CD4-positive, alpha-beta T cell (primary cell): Measurements from ENCODE around the gene ESR2. TPM values are rescaled to one million over a fixed set of nuclear protein-coding genes. Genes with fewer than 3 reads are reported as not detected.

Experiments
- ATAC-seq: fragments of 200-7000 bp; cut with Tn5 transposase; one replicate; pipeline ENCODE4 v1.10.0; 2022; ENCODE audit warnings: mild to moderate bottlenecking; ENCODE audit not compliant: poor library complexity
- CTCF ChIA-PET: fragments of 350-600 bp; sonication (Branson Sonifier 250); formaldehyde crosslinking; loops from one replicate; lab custom pipeline; 2021; ENCODE audit warnings: antibody characterized with exemption, inconsistent platforms; lab: Charles Lee
- POLR2A ChIA-PET: fragments of 350-600 bp; sonication (Branson Sonifier 250); formaldehyde crosslinking; loops from one replicate; lab custom pipeline; 2021; ENCODE audit warnings: antibody characterized with exemption, inconsistent platforms; lab: Charles Lee
- DNase-seq, 14 experiments: peaks; one replicate each; pipeline ENCODE4 v3.0.0-alpha.2; 2013 to 2020; ENCODE audit warnings: mixed read lengths in 2 of 14
- H3K27ac ChIP-seq, 2 donors: one replicate each; pipeline versions ENCODE4 v1.5.1 to v1.7.0; 2013; ENCODE audit warnings: low read length in 2 of 2, low read depth in 1 of 2, mild to moderate bottlenecking in 1 of 2
- H3K27me3 ChIP-seq, 2 experiments: 1 replicate in 1 of 2; 2 replicates in 1 of 2; pipeline versions ENCODE4 v1.6.1 to v1.7.0; 2013; ENCODE audit warnings: low read length in 2 of 2, control low read depth in 1 of 2, mild to moderate bottlenecking in 1 of 2, moderate library complexity in 1 of 2; ENCODE audit not compliant: insufficient read depth in 2 of 2, control insufficient read depth in 1 of 2
- H3K36me3 ChIP-seq: one replicate; pipeline ENCODE4 v1.6.1; 2013; ENCODE audit warnings: low read length, control low read depth; ENCODE audit not compliant: insufficient read depth
- H3K4me1 ChIP-seq: one replicate; pipeline ENCODE4 v1.6.1; 2013; ENCODE audit warnings: low read length, control low read depth; ENCODE audit not compliant: insufficient read depth
- H3K4me3 ChIP-seq: one replicate; pipeline ENCODE4 v1.5.1; 2013; ENCODE audit warnings: mild to moderate bottlenecking, low read length, moderate library complexity
- H3K9me3 ChIP-seq, 2 experiments: 1 replicate in 1 of 2; 2 replicates in 1 of 2; pipeline versions ENCODE4 v1.6.1 to v1.7.0; 2013; ENCODE audit warnings: low read length in 2 of 2, mild to moderate bottlenecking in 2 of 2, control low read depth in 1 of 2, moderate library complexity in 1 of 2; ENCODE audit not compliant: control insufficient read depth in 1 of 2, insufficient read depth in 1 of 2
- H3K27ac Mint-ChIP-seq: one replicate; pipeline ENCODE4 v1.8.0; 2020; ENCODE audit warnings: mixed read lengths
- H3K27me3 Mint-ChIP-seq: one replicate; pipeline ENCODE4 v1.8.0; 2021; ENCODE audit warnings: mixed read lengths
- H3K36me3 Mint-ChIP-seq: one replicate; pipeline ENCODE4 v1.8.0; 2021; ENCODE audit warnings: low read depth, mixed read lengths
- H3K4me1 Mint-ChIP-seq: one replicate; pipeline ENCODE4 v1.8.0; 2021; ENCODE audit warnings: low read depth, mixed read lengths
- H3K4me3 Mint-ChIP-seq: one replicate; pipeline ENCODE4 v1.8.0; 2020; ENCODE audit warnings: mild to moderate bottlenecking, mixed read lengths
- H3K9me3 Mint-ChIP-seq: one replicate; pipeline ENCODE4 v1.8.0; 2020; ENCODE audit warnings: mixed read lengths
- CTCF ChIP-seq: fragments of 200-600 bp; IDR thresholded peaks from one replicate; pipeline ENCODE4 v1.8.0; 2022; ENCODE audit warnings: antibody characterized with exemption, mild to moderate bottlenecking
- intact Hi-C, 2 experiments: fragments of 100-400 bp; cut with DNase I in 1 of 2; cut with micrococcal nuclease in 1 of 2; formaldehyde crosslinking; loops; one replicate each; pipeline versions ENCODE4 v1.15.1 to v1.9.0; 2023 to 2025; cut with DNase I, micrococcal nuclease
- total RNA-seq, 174 experiments: library from RNA in 2 of 174; stranded (reverse) in 2 of 174; gene quantifications; one replicate each; pipeline ENCODE4 v1.2.3 and lab custom pipeline; 2021 to 2026

The ESR2 gene
- total RNA-seq, 2 experiments from 2014 or later, result 0.08 TPM; not detected in 1

DNA sequence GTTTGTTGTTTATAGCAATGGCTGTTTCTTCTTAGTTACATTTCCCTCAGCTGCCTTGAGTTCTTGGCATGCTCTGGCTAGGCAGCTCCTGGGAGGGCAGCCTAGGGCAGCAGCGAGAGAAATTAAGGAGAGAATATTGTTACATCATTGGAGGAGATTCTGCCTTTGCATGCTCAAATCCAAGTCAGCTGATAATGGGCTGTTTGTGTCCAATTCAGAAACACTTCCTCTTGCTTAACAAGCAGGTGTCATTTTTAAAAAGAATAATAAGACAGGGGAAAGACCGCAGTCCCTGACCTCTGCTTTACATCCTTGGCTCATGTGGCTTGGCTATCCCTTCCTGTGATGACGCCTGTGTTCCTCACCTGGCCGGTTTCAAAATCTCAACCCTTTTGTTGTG is 76.9 kb downstream of the ESR2 start:
- POLR2A ChIA-PET, result no interaction called here

GRCh38 chr14:64215978-64216377 is 78.2 kb downstream of the ESR2 start:
- H3K27ac ChIP-seq, result no peak overlapping the region
- no peaks in the 10 kb centered on the region for H3K9me3 Mint-ChIP-seq
- no peak overlapping the region for H3K4me3 ChIP-seq
- DNase-seq (no peak), ATAC-seq (no peak)
- H3K36me3 Mint-ChIP-seq, result peaks cover 95% of the 10 kb centered on the region
- H3K9me3 ChIP-seq, result no peaks in the 10 kb centered on the region
- no peaks in the 10 kb centered on the region for H3K4me1 ChIP-seq
- H3K4me1 Mint-ChIP-seq, result no peaks in the 10 kb centered on the region
- H3K27me3 ChIP-seq, result no peaks in the 10 kb centered on the region
- POLR2A ChIA-PET, result no interaction called here
- no peak overlapping the region for H3K4me3 Mint-ChIP-seq
- peaks cover 98% of the 10 kb centered on the region for H3K36me3 ChIP-seq
- CTCF ChIA-PET, result no interaction called here
- TF ChIP-seq CTCF, result no peak
- H3K27ac Mint-ChIP-seq, result no peak overlapping the region
- intact Hi-C loops, result no loop called here
- no peaks in the 10 kb centered on the region for H3K27me3 Mint-ChIP-seq

More for the DNA sequence above, 76.9 kb downstream of the ESR2 start:
- no peaks in the 10 kb centered on the region for H3K4me1 ChIP-seq
- Mint-ChIP-seq H3K4me3 (no peak overlapping the region), H3K36me3 (peaks cover 95% of the 10 kb centered on the region), H3K9me3 (no peaks in the 10 kb centered on the region), H3K27ac (no peak overlapping the region), H3K27me3 (no peaks in the 10 kb centered on the region), H3K4me1 (no peaks in the 10 kb centered on the region)
- TF ChIP-seq CTCF, result no peak
- no peak for DNase-seq
- peaks cover 98% of the 10 kb centered on the region for H3K36me3 ChIP-seq
- intact Hi-C loops, result no loop called here
- no peak overlapping the region for H3K27ac ChIP-seq
- H3K9me3 ChIP-seq, result no peaks in the 10 kb centered on the region
- H3K4me3 ChIP-seq, result no peak overlapping the region
- H3K27me3 ChIP-seq, result no peaks in the 10 kb centered on the region
- CTCF ChIA-PET, result no interaction called here
- no peak for ATAC-seq

DNA sequence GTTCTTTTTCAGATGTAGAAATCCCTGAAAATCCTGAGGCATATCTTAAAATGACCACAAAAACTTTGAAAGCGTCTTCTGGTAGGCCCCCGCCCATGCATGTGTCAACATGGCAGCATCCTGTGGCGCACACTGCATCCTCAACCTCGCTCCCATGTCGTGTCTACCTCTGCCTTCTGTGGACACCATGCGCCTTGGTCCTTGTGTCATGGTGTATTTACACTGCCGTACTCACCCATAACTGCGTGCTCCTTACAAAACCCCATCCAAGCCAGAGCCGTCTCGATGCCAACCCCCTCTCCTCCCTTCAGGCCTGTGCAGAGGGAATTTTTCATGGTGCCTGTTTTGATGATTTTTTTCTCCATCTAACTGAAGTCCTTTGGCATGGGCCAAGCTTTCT is 78.9 kb downstream of the ESR2 start:
- no peak for TF ChIP-seq CTCF
- Histone ChIP-seq H3K36me3 (peaks cover 96% of the 10 kb centered on the region), H3K4me3 (no peak overlapping the region), H3K27ac (no peak overlapping the region), H3K27me3 (no peaks in the 10 kb centered on the region), H3K9me3 (no peaks in the 10 kb centered on the region), H3K4me1 (no peaks in the 10 kb centered on the region)
- H3K27me3 Mint-ChIP-seq, result no peaks in the 10 kb centered on the region
- intact Hi-C loops, result no loop called here
- H3K9me3 Mint-ChIP-seq, result no peaks in the 10 kb centered on the region
- no peak overlapping the region for H3K27ac Mint-ChIP-seq
- DNase-seq, result no peak
- H3K4me1 Mint-ChIP-seq, result no peaks in the 10 kb centered on the region
- ChIA-PET CTCF (no interaction called here), POLR2A (no interaction called here)
- no peak overlapping the region for H3K4me3 Mint-ChIP-seq
- ATAC-seq, result no peak
- H3K36me3 Mint-ChIP-seq, result peaks cover 96% of the 10 kb centered on the region
